ENCODE measurements around the gene ONECUT1.

DNA sequence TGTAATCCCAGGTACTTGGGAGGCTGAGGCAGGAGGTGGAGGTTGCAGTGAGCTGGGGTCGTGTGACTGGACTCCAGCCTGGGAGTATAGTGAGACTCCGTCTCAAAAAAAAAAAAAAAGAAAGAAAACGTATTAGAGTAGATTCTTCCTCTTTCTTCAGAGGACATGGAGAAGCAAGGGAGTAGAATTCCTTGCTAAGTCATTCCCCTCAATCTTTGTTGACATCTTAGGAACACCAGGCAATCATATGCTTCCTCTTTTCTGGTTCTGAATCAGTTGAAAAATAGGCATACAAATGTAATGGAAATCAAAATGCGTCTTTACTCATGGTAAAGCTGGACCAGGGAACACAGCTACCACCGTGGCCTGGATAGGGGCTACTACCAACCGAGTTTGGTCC is 72.7 kb downstream of the ONECUT1 start:
- TF ChIP-seq, protein P1, sequence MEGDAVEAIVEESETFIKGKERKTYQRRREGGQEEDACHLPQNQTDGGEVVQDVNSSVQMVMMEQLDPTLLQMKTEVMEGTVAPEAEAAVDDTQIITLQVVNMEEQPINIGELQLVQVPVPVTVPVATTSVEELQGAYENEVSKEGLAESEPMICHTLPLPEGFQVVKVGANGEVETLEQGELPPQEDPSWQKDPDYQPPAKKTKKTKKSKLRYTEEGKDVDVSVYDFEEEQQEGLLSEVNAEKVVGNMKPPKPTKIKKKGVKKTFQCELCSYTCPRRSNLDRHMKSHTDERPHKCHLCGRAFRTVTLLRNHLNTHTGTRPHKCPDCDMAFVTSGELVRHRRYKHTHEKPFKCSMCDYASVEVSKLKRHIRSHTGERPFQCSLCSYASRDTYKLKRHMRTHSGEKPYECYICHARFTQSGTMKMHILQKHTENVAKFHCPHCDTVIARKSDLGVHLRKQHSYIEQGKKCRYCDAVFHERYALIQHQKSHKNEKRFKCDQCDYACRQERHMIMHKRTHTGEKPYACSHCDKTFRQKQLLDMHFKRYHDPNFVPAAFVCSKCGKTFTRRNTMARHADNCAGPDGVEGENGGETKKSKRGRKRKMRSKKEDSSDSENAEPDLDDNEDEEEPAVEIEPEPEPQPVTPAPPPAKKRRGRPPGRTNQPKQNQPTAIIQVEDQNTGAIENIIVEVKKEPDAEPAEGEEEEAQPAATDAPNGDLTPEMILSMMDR (IDR thresholded peaks at IDR 0.05; ENCODE audit: control extremely low read depth in 1 of 3, insufficient read depth in 1 of 3, low read depth in 1 of 3, low read length in 3 of 3): no peak
- TF ChIP-seq ZNF274 (IDR thresholded peaks at IDR 0.05; ENCODE audit: borderline replicate concordance, extremely low read depth, low read length): no peak
- no peak for TF ChIP-seq TEAD4 (IDR thresholded peaks at IDR 0.05; ENCODE audit: low read depth, low read length)
- no peak for TF ChIP-seq SIX5 (IDR thresholded peaks at IDR 0.05; ENCODE audit: low read depth, low read length)
- no peak for TF ChIP-seq PHF8 (conservative IDR thresholded peaks at IDR 0.05; ENCODE audit: low read depth, low read length)
- TF ChIP-seq GTF2F1 (IDR thresholded peaks at IDR 0.05; ENCODE audit: borderline replicate concordance, low read depth, low read length): no peak
- TF ChIP-seq, protein P2, sequence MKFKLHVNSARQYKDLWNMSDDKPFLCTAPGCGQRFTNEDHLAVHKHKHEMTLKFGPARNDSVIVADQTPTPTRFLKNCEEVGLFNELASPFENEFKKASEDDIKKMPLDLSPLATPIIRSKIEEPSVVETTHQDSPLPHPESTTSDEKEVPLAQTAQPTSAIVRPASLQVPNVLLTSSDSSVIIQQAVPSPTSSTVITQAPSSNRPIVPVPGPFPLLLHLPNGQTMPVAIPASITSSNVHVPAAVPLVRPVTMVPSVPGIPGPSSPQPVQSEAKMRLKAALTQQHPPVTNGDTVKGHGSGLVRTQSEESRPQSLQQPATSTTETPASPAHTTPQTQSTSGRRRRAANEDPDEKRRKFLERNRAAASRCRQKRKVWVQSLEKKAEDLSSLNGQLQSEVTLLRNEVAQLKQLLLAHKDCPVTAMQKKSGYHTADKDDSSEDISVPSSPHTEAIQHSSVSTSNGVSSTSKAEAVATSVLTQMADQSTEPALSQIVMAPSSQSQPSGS (IDR thresholded peaks at IDR 0.05; ENCODE audit: low read length): no peak
- no peak for TF ChIP-seq POLR2AphosphoS5 (IDR thresholded peaks at IDR 0.05; ENCODE audit: low read depth, low read length)
- TF ChIP-seq POLR2A (IDR thresholded peaks at IDR 0.05; ENCODE audit: control extremely low read depth in 1 of 2, low read depth in 2 of 2, low read length in 2 of 2): no peak
